GM19324 (cell line): ENCODE measurements around the gene MITF.

ENCODE experiments used
- ATAC-seq: cut with Tn5 transposase; IDR thresholded peaks from one replicate; pipeline ENCODE4 v1.9.1; 2021; ENCODE audit warnings: mild to moderate bottlenecking, moderate library complexity; ENCODE audit not compliant: unreplicated experiment, low FRiP score

Gene MITF, protein sequence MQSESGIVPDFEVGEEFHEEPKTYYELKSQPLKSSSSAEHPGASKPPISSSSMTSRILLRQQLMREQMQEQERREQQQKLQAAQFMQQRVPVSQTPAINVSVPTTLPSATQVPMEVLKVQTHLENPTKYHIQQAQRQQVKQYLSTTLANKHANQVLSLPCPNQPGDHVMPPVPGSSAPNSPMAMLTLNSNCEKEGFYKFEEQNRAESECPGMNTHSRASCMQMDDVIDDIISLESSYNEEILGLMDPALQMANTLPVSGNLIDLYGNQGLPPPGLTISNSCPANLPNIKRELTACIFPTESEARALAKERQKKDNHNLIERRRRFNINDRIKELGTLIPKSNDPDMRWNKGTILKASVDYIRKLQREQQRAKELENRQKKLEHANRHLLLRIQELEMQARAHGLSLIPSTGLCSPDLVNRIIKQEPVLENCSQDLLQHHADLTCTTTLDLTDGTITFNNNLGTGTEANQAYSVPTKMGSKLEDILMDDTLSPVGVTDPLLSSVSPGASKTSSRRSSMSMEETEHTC

GRCh38 chr3:69739204-69740102 lies at the start of gene MITF:
TSS of gene MITF (plus strand) at chr3:69739464. CDS start at chr3:69739598, 134 bp downstream.
- ATAC-seq, result peak; percentile 92

DNA sequence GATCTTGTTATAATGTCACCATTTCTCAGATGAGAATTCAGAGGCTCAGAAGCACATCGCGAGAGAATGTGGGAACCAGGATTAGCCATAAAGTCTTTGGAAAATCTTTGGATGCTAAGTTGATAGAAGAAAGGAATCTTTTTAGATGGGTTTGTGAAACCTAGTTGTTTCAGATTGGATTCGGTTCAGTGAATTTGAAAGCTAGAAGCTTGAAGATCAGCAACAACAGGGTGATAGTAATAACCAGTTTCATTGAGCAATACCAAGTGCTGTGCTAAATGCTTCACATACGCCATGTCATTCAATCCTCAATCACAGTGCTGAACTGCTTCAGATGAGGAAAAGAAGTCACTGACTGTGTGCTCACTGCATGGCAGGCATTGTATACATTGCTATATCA lies 47.4 kb upstream of the MITF start:
- ATAC-seq, result no peak

DNA sequence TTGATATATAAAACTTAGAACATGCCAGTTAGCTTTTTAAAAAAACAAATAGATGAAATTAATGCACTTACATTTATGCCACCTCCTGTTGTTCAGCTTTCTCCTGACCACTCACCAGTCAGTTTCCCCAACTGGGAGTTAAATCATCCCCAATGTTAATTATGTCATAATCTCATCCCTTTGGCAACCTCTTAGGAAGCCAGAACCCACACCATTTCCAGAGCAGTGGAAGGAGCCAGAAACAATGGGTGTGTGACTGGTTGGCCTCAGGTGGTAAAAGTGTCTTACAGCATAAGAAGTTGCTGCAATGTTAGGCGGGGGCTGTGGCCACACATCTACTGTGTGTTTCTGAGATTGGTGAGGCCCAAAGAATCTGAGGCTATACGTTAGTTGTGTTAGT lies 46.5 kb upstream of the MITF start:
- no peak for ATAC-seq

- no peak for ATAC-seq
These were observed 43.8 kb upstream of the MITF start for GRCh38 chr3:69695443-69695842.

DNA sequence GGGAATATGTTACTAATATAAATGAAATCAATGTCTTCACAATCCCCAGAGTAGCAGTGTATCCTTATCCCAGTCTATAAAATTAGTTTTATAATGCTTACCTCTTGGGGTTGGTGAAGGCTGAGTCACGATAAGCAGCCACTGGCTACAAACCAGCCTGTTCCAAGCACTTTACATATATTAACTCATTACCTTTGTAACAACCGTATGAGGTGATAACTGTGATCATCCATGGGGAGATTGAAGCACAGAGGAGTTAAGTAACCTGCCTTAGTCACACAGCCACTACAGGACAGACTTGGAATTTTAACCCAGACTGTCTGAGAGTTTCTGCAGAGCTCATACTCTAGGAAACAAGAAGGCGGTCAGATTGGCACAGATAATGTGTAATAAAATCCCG lies 43.3 kb upstream of the MITF start:
- ATAC-seq, result no peak

GRCh38 chr3:69696367-69696766 lies 42.9 kb upstream of the MITF start:
- no peak for ATAC-seq

DNA sequence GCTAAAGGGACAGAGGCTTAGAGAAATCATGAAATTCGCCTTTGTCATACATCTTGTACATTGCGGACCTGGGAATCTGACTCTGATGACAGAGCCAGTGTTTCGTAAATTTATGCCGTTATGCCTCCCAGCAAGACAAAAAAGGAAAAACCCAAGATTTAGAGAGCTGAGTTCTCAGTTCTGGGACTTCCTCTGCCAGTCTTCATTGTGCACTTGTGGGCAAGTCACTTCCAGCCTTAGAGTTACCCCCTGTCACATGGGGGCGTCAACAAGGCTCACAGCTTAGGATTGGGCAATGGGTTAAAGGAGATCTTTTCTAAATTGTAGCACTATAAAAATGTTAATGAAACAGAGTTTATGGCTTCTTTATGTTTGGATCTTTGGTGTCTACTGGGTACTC lies 41.9 kb upstream of the MITF start:
- ATAC-seq, result no peak

GRCh38 chr3:69698728-69699127 lies 40.5 kb upstream of the MITF start:
- no peak for ATAC-seq

DNA sequence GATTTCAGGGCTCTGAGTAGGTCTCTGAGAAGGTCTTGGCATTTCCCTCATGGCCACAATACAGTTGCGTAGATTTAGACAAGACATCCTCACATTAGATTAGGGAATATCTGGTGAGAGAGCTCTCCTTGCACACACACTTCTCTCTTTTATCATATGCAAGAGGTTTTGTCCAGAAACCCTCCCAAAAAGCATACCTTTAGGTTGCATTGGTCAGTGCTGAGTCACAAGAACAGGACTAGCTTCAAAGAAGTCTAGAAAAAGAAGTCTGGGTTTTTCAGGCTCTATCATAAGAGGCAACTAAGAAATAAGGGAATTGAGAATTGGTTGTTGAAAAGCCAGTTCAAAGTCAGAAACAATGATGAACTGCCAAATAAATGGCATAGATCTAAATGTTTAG lies 40.1 kb upstream of the MITF start:
- no peak for ATAC-seq

GRCh38 chr3:69700949-69701348 lies 38.3 kb upstream of the MITF start:
- no peak for ATAC-seq

DNA sequence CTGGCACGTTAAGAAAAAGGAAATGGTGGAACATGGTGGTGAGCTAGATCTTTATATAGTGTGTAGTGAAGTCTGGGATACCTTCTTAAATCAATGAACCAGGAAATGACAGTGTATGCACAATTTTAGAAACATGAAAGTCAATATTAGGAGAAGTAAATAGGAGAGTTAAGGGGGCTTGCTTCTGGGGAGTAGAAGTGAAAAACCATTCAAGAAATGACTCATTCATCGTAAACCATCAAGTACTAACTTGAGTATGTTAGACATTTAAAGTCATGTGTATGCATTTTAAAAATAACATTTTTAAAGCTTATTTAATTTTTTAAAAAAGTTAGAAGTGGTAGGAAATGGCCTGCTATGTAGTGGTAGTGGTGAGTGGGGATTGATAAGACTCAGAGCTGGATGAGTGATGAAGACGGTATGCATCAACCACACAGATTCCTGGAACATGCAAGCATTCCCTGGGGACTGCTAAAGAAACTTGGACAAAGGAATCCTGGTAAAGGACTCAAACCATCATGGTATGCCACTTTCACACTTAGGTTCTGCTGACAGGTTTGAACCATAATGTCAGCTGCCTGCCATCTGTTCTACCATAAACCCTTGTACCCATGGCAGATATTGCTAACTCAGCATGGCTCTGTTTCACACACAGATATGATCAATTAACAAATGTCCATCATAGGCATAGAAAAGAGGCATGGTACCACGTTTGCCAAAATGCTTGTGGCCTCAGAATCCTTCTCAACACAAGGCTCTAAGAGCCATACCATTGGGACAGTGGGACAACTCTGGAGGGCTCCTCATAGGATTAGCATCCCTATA lies 28.9 kb upstream of the MITF start:
- ATAC-seq, result no peak

DNA sequence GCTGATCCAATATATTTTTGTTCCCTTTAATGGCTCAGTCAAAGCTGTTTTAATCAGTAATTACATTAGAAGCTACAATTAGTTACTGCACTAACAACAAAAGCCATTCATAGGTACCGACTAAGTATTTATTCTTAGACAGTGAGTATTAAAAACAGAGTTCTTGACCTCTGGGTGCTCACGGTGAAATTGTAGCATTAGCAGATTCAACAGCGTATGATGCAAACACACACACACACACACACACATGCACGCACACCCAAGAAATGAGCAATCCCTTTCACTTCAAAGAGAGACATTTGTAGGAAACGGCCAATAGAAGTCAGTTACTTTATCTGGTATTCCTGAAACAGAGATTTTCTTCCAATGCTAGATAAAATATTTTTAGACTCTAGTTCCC lies 27.0 kb upstream of the MITF start:
- no peak for ATAC-seq

DNA sequence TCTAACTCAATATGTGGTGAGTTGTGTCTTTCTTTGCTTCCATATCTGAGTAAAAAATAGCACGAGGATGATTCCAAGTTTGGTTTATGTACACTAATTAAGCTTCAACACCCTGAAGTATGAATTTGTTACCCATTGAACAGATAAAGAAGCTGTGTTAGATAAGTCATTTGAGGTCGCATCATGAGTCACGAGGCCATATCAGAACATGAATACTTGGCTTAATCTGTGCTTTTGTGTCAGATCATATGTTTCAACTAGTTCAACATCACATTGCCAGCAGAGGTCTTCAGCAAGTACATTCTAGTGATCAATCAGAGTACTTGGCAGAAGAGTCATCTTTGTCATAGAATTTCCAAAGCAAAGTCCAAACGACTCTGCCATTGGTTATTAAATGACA lies 26.3 kb upstream of the MITF start:
- no peak for ATAC-seq

- ATAC-seq, result no peak
These were observed 24.1 kb upstream of the MITF start for GRCh38 chr3:69715204-69715603.

GRCh38 chr3:69716119-69716518 lies 23.1 kb upstream of the MITF start:
- no peak for ATAC-seq

DNA sequence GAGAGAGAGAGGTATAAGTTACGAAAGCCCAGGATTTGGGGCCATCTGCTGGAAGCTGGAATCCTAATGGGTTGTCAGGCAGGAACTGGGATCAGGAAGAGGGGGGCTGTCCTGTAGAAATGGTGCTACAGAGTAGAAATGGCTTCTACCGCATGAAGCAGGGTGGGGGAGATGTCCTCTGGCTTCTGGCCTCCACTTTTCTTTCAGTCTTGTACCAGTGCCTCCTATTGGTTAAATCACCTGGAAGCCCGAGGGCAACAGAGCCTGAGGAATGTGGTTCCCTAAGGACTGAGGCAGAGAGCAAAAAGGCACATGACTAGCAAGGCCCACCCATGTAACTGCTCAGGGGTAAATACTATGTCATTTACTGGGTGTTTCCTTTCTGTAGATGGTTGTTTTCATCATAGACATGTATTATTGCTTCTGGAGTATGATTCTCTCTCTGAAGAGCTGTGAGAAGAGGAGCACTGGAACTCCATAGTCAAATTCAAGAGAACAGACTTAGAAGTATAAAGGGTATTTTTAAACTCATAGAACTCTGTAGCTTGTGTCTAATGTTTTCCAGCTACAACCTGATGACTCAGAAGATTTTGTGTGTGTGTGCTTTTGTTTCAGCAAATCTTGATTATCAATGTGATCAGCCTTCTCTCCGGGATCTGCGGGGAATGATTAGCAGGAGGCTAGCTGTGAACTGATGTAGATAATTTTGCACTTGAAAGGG lies 20.2 kb upstream of the MITF start:
- no peak for ATAC-seq

DNA sequence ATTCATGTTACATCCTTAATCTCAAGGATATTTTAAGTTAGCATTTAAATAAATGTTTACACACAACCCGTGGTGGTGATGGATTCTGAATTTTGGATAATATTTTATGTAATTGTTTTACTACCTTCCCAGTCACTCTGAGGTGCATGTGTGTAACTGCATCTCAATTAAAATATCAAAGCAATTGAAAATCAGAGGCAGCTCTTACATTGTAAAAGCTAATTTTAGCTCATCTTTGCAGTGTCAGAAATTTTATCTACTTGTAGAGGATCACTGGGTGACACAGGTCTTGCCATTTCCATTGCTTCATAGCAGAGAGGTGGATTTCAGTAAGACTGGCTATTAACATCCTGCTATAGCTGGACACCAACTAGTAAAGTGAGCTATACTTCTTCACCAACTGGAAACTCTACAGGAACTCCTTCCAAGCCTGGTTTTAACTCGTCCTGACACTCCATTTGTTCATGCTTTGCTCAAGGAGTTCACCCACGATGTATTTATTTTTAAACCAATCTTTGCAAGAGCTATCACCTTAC lies 19.6 kb upstream of the MITF start:
- no peak for ATAC-seq

GRCh38 chr3:69720824-69721223 lies 18.4 kb upstream of the MITF start:
- no peak for ATAC-seq

DNA sequence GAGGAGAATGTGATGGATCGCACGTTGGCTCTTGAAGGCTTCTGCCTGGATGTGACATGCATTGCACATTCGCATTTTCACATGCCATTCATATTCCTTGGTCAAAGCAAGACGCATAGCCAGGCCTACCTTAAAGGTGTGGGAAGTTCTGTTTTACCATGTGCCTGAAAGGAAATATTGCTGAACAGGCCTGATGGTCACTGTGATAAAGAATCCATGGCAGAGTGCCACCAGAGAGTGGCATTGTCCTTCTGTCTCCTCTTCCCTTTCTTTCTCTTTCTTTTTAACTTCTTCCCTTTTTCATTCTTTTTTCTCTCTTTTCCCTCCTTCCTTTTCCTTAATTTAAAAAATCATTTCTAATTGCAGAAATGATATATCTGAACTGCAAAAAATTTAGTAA lies 15.9 kb upstream of the MITF start:
- no peak for ATAC-seq
